Activated gamma-delta T cell treated with anti-CD3 and anti-CD28 coated beads, Interleukin-2, amount 50 U/mL, for 16 hours (primary cell): ENCODE data around the gene HRH2.
"Not testable (repeated sequence)": the region's sequence is repeated elsewhere in the genome, so short reads cannot be mapped to it uniquely, and the experiment has no call there.

Experiments
- DNase-seq: peaks from one replicate; pipeline ENCODE4 v3.0.0-alpha.2; 2020; ENCODE audit warnings: low read depth

Gene HRH2

DNA sequence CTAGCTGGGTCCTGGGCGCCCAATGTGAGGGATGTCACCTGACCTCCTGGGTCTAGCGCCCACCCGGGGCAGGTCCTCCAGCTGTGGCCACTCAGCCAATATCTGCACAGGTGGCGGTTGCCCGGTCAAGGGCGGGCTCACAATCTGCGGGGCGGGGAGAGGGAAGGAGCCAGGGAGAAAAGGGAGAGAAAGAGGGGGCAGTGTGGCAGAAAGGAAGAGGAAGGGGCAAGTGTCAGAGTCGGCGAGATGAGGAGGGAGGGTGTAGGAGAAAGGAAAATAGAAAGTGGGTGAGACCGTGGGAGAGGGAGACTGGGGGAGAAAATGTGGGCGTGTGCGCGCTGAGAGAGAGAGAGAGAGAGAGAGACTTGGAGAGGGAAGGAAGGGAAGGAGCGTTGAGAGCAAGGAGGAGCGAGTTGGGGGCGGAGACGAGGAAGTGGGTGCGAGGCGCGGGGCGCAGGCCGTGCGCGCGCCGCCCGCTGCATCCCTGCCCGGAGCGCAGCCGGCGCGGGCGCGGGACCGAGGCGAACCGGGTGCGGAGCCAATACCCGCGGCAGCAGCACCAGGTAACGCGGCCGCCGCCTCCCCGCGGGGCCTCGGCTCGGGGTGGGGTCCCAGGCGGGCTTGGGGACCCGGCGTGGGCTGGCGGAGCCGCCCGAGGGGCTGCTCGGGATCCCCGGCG is at the start of gene HRH2:
Gene HRH2 (plus strand): TSS at position 479 of the 679 bp plus-strand sequence. CDS start 25,163 bp downstream, outside the sequence.
- DNase-seq = peak; percentile 12

GRCh38 chr5:175609526-175609925 is 48.3 kb upstream of the HRH2 start:
- DNase-seq = no peak

GRCh38 chr5:175610381-175610780 is 47.5 kb upstream of the HRH2 start:
- DNase-seq = no peak

DNA sequence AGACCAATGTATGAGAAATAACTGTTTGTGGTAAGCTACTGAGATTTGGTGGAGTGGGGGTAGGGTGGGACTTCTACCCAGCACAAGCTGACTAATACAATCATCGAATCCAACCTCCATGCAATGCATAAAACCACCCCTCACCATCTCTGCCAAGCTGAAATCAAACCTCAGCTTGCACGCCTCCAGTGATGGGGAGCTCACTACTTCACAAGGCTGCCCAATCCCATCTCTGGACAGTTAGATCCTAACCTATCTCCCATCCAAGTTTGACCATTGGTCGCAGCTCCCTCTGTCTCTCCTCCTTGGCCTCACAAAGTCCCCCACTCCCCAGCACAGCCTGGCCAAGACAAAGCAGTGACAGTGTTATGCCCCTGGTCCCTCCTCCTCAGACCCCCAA is 47.0 kb upstream of the HRH2 start:
- no peak for DNase-seq

DNA sequence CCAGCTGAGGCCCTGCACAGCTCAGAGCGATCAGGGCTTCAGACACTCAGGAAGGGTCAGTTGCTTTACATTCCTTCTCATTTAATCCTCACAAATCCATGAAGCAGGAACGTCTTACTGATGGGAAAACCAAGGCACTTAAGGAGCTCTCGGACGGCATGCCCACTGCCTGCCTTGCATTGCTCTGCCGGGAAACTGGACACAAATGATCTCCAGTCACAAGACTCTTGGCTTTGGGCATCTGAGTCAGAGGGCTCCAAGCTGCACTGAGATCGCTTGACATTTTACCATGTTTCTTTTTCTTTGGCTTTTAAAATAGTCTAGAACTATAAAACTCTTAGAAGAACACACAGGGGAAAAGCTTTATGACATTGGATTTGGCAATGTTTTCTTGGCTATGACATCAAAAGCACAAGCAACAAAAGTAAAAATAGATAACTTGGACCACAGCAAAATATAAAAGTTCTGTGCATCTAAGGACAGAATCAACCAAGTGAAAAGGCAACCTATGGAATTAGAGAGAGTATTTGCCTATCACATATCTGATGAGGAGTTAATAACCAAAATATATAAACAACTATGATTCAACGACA is 43.6 kb upstream of the HRH2 start:
- DNase-seq = no peak

DNA sequence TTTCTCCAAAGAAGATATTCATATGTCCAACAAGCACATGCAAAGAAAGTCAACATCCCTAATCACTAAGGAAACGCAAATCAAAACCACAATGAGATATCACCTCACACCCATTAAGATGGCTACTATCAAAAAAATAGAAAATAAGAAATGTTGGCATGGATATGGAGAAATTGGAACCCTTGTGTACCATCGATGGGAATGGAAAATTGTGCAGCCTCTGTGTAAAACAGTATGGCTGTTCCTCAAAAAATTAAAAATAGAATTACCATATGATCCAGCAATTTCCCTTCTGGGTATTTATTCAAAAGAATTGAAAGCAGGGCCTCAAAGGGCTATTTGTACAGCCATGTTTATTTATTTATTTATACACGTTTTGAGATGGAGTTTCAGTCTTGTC is 43.0 kb upstream of the HRH2 start:
- no peak for DNase-seq

DNA sequence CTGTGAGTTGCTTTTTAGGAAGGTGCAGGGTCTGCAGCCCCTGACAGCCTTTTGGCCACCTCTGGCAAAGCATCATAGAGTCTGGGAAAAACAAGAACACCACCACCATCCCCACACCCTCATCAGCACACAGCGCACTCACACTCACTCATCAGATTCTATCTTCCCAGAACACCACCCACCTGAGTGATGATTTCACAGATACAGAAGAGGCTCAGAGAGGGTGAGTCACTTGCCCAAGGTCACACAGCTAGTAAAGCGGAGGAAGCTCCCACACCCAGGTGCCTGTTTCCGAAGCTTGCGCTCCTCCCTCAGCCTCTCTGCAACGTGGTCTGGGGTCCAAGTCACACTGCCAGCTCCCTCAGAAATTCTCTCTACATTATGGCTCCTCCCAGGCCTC is 41.8 kb upstream of the HRH2 start:
- DNase-seq = no peak

DNA sequence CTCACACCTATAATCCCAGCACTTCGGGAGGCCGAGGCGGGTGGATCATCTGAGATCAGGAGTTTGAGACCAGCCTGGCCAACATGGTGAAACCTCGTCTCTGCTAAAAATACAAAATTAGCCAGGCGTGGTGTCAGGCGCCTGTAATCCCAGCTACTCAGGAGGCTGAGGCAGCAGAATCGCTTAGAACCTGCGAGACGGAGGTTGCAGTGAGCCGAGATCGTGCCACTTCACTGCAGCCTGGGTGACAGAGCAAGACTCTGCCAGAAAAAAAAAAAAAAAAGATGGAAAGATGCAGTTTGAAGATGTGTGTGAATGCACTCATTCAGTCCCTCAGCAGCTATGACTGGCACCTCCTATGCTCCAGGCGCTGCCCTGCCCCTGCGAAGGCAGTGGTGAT is 41.3 kb upstream of the HRH2 start:
- not testable (repeated sequence) for DNase-seq

DNA sequence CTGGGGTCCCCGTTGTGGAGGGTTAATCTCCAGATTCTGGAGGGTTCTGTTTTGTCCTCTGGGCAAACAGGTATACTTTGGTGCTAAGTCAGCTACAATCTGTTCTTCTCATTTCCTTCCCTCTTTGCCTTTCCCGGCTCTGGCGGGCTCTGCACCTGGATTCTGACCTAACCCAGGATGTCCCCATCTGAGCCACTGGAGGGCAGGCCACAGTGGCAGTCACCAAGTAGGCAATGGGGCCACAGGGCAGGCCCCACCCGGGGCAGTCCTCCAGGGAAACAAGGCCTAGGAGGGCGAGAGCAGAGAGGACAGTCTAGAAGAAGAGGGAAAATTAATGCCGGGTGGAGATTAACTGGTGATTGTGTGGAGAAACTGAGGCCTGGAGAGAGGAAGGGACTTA is 40.4 kb upstream of the HRH2 start:
- no peak for DNase-seq

- no peak for DNase-seq
Measured at GRCh38 chr5:175620527-175620926, 37.3 kb upstream of the HRH2 start.

- no peak for DNase-seq
Measured at GRCh38 chr5:175621971-175622370, 35.9 kb upstream of the HRH2 start.

GRCh38 chr5:175623088-175623487 is 34.8 kb upstream of the HRH2 start:
- no peak for DNase-seq

GRCh38 chr5:175624316-175624715 is 33.6 kb upstream of the HRH2 start:
- DNase-seq = no peak

GRCh38 chr5:175627005-175627404 is 30.9 kb upstream of the HRH2 start:
- no peak for DNase-seq

DNA sequence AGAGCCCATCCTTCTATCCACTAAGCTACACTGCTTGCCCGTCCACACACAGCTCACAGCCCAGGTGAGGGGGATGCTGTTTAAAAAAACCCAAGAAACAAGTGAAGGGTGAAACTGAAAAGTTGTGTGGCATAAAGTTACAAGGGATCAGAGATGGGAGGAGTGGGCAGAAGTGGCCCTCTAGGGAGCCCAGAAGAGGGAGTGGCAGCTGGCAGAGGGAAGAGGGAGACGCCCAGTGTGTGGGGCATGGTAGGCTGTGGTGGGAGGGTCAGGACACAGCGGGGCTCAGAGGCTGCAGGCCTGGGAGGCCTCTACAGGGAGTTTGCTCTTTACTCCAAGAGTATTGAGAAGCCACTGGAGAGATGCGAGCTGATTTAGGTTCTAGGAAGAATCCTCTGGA is 30.1 kb upstream of the HRH2 start:
- DNase-seq = no peak

DNA sequence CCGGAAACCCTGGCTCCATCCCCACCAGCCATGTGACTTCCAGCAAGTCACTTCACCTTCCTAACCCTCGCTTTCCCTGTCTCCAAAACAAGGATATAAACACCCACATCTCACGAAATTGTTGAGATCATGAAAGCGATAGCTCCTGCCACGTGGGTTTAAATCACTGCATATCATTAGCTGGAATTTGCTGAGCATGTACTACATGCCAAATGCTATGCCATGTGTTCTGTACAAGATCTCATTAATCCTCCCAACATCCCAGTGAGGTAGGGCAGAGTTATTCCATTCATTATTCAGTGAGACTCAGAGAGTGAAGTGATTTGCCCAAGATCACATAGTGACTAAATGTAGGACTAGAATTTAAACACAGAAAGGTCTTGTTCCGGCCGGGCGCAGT is 29.2 kb upstream of the HRH2 start:
- no peak for DNase-seq

GRCh38 chr5:175629261-175629660 is 28.6 kb upstream of the HRH2 start:
- DNase-seq = no peak

DNA sequence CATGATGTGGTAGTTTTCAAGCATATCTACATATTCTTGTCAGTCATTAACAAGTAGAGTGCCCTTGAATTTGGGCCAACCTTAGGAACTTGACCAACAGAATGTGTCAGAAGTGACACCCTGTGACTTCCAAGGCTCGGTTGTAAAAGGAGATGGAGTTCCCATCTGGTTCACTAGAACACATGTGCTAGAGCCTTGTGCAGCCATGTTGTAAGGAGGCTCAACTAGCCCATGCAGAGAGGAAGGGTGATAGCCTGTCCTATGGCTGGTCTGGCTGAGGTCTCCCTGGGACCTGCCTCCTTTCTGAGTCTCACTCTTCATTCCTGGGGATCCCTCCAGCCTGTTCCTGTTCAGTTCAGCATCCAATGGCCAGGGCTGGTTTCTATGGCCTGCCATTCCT is 28.1 kb upstream of the HRH2 start:
- DNase-seq = no peak

- no peak for DNase-seq
Measured at GRCh38 chr5:175635854-175636584, 21.9 kb upstream of the HRH2 start.

GRCh38 chr5:175638305-175638704 is 19.6 kb upstream of the HRH2 start:
- DNase-seq = no peak

DNA sequence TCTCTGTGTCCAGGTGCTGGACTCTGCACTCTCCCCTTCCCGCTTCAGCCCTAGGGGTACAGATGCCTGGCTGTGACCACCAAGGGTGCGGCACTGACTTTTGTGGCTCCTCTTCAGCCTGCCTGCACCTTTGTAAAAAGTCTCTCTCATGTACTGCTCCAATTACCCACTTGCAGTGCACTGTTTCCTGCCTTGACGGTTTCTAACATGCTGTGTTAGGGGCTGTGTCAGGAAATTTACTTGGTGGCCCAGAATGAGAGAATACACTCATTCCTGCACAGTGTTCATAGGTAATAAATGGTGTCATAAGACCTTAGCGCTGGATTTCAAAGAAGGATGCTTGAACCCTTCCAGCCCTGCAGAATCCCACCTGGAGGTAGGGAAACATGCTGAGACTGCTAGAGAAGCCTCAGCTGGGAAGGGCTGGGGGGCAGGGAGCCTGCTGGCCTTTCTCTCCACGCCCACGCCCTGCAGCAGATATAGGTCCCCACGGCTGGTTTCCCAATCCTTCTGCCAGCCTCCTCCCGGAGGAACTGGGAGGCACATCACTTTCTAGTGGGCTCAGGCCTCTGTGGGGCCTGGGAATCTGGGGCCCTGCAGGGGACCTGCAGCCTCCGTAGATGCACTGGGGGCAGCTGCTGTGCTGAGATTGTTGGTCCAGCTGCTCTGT is 17.6 kb upstream of the HRH2 start:
- DNase-seq = no peak

GRCh38 chr5:175642998-175643397 is 14.9 kb upstream of the HRH2 start:
- no peak for DNase-seq

DNA sequence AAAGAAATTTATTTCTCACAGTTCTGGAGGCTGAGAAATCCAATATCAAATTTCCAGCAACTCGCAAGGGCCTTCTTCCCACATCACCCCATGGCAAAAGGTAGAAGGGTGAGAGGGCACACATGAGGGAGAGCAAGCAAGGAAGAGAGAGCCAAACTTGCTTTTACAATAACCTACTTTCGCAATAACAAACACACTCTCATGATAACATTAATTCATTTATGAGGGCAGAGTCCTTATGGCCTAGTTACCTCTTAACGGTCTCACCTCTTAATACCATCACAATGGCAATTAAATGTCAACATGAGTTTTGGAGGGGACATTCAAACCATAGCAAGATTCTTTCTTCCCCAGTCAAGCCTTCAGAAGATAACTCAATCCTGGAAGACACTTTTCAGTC is 11.6 kb upstream of the HRH2 start:
- no peak for DNase-seq
